ENCODE results near the gene EFCAB8.

EFCAB8 gene

DNA sequence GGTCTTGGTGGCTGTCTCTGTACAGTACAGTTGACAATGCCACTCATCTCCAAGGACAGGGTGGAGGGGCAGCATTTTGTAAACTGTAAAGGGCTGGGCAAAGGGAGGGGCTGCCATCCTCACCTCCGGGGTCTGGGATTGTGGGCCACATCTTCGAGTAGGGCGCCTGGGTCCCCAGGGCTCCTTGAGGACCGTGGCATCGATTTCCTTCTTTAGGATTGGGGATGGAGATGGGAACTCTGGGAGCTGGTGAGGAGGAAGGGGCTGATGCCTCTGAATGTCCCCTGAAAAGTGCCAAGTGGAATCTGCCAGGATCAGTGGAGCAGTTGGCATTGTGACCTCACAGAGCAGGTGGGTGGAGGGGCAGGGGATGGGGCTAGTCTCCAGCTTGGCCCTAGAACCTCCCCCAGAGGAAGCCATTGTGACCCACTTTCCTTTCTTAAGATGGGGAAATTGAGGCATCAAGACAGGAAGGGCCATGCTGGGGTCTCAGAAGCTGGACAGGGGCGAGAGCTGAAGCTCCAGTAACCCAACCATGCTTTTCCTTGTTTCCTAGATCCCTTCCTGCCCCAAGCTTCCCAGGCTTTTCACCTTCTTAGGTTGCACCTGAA lies 145.5 kb downstream of the EFCAB8 start, which contains the start of gene SUN5:
Gene SUN5 (minus strand): TSS at position 293 of the 611 bp plus-strand sequence. CDS start 93 bp downstream, at position 200.
- peaks cover 5% of the 10 kb centered on the region for H3K9me3 Mint-ChIP-seq
- H3K4me3 Mint-ChIP-seq: no peak within 1 kb of the TSS
- H3K27ac Mint-ChIP-seq: no peak within 1 kb of the TSS
- H3K4me1 Mint-ChIP-seq: peaks cover 14% of the 10 kb centered on the region
- DNase-seq: no peak
- H3K36me3 Mint-ChIP-seq (ENCODE audit: low read depth): no peaks in the 10 kb centered on the region
- TF ChIP-seq, protein P1, sequence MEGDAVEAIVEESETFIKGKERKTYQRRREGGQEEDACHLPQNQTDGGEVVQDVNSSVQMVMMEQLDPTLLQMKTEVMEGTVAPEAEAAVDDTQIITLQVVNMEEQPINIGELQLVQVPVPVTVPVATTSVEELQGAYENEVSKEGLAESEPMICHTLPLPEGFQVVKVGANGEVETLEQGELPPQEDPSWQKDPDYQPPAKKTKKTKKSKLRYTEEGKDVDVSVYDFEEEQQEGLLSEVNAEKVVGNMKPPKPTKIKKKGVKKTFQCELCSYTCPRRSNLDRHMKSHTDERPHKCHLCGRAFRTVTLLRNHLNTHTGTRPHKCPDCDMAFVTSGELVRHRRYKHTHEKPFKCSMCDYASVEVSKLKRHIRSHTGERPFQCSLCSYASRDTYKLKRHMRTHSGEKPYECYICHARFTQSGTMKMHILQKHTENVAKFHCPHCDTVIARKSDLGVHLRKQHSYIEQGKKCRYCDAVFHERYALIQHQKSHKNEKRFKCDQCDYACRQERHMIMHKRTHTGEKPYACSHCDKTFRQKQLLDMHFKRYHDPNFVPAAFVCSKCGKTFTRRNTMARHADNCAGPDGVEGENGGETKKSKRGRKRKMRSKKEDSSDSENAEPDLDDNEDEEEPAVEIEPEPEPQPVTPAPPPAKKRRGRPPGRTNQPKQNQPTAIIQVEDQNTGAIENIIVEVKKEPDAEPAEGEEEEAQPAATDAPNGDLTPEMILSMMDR (IDR thresholded peaks at IDR 0.05): no peak
- H3K27me3 Mint-ChIP-seq (ENCODE audit: low read depth, poor library complexity): peaks cover 21% of the 10 kb centered on the region

DNA sequence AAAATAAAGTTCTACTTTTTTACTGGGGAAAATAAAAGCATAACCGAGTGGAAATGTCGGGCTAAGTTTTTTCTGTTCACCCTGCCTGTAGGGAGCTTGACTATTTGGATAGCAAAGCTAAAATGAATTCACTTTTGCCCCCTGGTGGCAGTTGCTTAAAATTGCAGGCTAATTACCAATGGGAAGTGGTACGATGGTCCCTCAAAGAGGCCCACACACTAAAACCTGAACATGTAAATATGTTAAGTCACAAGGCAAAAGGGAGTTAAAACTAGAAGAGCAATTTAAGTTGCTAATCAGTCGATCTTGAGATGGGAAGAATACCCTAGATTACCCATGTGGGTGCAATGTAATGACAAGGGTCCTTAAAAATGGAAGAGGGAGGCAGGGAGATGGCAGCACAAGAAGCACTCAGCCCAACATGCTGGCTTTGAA lies 146.4 kb downstream of the EFCAB8 start:
- H3K36me3 Mint-ChIP-seq (ENCODE audit: low read depth): no peaks in the 10 kb centered on the region
- no peak for DNase-seq
- H3K9me3 Mint-ChIP-seq: peaks cover 5% of the 10 kb centered on the region
- no peak overlapping the region for H3K4me3 Mint-ChIP-seq
- TF ChIP-seq, protein P1 (IDR thresholded peaks at IDR 0.05): peak; percentile 47
- no peak overlapping the region for H3K27ac Mint-ChIP-seq
- H3K27me3 Mint-ChIP-seq (ENCODE audit: low read depth, poor library complexity): peaks cover 21% of the 10 kb centered on the region
- peaks cover 22% of the 10 kb centered on the region for H3K4me1 Mint-ChIP-seq

DNA sequence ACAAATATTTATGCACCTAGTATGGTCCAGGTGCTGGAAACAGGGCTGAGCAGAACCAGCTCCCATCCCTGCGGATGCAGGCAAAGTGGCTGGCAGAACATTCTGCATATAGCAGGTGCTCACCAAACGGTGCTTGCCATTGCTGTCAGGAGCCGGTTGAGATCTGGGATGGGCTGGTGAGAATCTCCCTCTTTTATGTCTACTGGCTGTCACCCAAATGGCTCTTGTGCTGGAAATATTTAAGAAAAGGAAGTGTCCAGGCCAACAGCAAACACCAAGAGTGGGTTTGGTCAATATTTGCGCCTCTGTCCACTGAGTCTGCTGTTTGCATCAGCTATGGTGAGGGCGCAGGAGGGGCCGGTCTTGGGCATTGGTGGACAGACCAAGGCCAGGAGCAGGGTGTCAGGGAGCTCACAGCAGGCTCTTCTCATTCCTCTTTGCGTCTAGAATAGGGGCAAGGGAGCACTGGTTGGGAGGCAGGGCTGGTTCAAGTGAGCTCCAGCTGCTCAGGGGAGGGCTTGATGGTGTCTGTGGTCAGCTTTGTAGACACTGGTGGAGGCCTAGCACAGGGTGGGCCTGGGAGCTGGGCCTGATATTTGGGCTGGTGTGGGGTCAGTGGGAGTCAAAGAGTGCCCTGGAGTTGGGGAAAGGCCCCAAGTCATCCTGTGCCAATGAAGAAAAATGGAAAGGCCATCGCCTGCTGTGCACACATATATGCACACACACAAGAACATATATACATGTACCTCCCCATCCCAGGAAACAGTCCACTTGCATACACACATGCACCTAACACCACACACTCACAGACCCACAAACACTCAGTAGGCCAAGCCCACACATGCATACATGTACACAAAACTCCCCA lies 147.4 kb downstream of the EFCAB8 start:
- DNase-seq: no peak
- Mint-ChIP-seq H3K36me3 (ENCODE audit: low read depth) (no peaks in the 10 kb centered on the region), H3K27ac (no peak overlapping the region), H3K4me3 (no peak overlapping the region), H3K27me3 (ENCODE audit: low read depth, poor library complexity) (peaks cover 14% of the 10 kb centered on the region), H3K4me1 (peaks cover 22% of the 10 kb centered on the region), H3K9me3 (peaks cover 5% of the 10 kb centered on the region)
- TF ChIP-seq, protein P1 (IDR thresholded peaks at IDR 0.05): no peak

DNA sequence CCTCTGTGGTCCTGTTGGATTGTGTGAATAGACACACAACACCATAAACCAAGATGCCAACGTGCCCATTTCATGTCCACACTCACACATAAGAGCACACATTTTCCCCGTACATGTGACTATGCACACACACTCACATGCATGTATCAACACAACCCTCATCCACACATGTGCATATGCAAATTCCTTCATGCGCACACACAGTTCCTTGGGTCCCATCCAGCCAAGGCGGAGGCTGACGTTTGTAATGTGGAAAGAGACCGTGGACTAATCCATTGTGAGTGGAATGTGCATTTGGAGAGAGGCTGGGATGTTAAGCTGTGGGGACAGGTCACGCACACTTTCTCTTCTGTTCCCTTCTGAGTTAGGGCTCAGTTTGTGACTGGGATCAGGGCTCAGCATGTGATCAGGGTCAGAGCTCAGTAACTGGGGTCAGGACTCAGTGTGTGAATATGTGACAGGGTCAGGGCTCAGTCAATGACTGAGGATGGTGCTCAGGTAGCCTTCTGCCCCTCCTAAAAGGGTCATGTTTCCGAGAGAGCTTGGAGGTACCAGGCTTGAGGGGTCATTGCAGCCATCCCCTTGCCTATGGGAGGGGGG lies 148.2 kb downstream of the EFCAB8 start:
- Mint-ChIP-seq H3K4me1 (peaks cover 22% of the 10 kb centered on the region), H3K27me3 (ENCODE audit: low read depth, poor library complexity) (peaks cover 13% of the 10 kb centered on the region), H3K4me3 (no peak overlapping the region), H3K27ac (no peak overlapping the region), H3K36me3 (ENCODE audit: low read depth) (no peaks in the 10 kb centered on the region), H3K9me3 (peaks cover 5% of the 10 kb centered on the region)
- TF ChIP-seq, protein P1 (IDR thresholded peaks at IDR 0.05): no peak
- DNase-seq: no peak

DNA sequence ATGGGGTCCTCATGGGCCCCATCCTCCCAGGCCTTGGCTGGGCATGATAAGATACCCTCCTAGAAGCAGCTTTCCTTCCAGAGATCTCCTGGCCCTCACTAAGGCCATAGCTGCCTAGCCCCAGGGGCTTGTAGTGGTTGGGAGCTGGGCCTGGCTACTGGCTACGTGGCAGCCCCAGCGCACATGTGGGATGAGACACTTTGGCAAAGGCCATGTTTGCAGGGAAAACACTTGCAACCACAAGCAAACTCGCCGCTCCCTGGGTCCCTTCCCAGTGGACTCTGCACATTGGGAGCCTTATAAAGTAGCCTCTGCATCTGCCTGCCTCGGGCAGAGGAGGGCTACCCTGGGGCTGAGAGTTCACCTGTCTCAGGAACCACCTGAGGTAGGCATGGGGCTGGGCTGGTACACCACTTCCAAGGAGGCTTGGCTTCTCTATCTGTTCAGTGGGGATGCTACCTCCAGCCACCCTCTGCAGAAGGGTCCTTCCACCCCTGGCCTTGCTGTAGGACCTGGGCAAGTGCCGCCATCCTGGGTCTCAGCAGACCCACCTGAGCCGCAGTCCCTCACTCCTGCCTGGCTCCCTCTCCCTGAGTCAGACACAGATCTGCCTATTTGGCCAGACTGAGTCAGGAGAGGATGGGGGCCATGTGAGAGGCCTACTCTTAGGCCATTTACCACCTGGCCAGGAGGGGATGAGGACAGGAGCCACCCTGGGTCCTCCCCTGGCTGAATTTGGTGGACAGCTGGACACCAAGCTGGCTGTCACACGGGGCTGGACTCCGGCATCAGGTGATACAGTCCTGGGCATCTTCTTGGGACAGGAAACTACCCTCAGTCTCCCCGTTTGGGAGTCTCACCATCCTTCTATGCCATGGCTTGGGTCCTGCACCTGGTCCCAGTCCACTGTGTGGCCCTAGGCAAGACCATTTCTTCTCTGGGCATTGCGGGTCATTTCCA lies 148.9 kb downstream of the EFCAB8 start, which contains the start of gene BPIFB2:
Gene BPIFB2 (plus strand): TSS at position 329 of the 960 bp plus-strand sequence. CDS start 871 bp downstream, outside the sequence.
- Mint-ChIP-seq H3K27ac (no peak within 1 kb of the TSS), H3K27me3 (ENCODE audit: low read depth, poor library complexity) (peaks cover 15% of the 10 kb centered on the region), H3K9me3 (peaks cover 5% of the 10 kb centered on the region), H3K4me1 (peaks cover 22% of the 10 kb centered on the region), H3K4me3 (no peak within 1 kb of the TSS), H3K36me3 (ENCODE audit: low read depth) (no peaks in the 10 kb centered on the region)
- no peak for DNase-seq
- TF ChIP-seq, protein P1 (IDR thresholded peaks at IDR 0.05): no peak

All from nephron progenitor cell (in vitro differentiated cells).